ENCODE data around the gene TRAT1. TPM values are rescaled to one million over a fixed set of nuclear protein-coding genes. Genes with fewer than 3 reads are reported as not detected.

TRAT1 gene
- not detected in 2 replicates for total RNA-seq

DNA sequence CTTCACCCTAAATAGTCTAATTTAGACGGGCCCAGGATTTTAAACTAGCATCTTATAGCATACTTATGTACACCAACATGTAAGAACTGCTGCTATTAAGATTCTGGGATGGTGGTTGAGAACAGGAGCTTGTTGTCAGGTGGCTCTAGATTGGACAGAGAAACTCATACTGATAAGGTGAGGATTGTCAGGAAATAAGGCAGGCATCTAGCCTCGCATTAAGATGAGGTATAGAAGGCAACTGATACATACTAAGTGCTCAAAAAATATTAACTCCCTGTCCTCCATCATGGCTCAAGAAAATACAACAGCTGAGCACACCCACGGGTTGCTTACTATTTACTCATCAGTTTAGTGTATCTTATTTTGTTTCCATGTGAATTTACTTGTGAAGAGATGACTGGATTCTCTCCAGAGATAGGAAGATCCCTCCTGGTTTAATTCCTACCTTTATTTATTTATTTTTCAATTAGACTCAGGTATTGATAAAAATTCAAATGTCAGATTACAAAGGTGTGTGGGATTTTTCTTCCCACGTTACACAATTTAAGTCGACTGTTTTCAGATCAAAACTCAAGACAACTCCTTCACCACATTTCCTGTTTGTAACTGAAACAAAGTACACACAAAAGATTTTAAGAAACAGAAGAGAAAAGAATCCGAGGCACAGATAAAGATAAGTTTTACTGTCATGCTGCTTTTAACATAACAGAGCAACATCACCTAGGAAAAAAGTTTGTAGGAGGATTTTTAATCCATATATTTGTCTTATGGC lies at the start of gene TRAT1:
TSS of gene TRAT1 (plus strand) at position 664 of the 775 bp plus-strand sequence. CDS start 142 bp downstream, outside the sequence.
- H3K36me3 ChIP-seq (ENCODE audit: control insufficient read depth, insufficient read depth, low read length), result no peaks in the 10 kb centered on the region
- no peak for DNase-seq (ENCODE audit: low read depth)
- H3K27me3 ChIP-seq (ENCODE audit: control insufficient read depth, insufficient read depth, low read length), result no peaks in the 10 kb centered on the region
- no peak for TF ChIP-seq CTCF (IDR thresholded peaks at IDR 0.05; ENCODE audit: insufficient read depth, low read length, poor library complexity, severe bottlenecking)
- no peak within 1 kb of the TSS for H3K4me3 ChIP-seq (ENCODE audit: low read depth, low read length)

DNA sequence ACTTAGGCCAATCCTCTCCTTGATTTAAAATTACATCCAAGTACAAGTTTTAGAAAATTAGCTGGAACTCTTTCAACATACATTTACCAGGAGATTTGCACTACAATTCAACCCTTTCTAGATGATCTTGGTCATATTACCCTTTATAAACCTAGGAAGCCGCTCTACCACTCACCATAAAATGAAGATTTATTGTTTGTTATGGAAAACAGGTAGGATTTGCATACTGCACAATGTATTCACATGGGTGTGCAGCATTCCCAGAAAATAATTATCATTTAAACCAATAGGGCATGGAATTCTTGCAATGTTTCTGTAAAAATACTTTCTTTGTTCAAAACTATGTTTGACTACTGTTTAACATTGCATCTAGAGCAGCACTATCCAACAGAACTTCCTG lies 46.9 kb upstream of the TRAT1 start:
- TF ChIP-seq CTCF (IDR thresholded peaks at IDR 0.05; ENCODE audit: insufficient read depth, low read length, poor library complexity, severe bottlenecking), result no peak
- H3K27me3 ChIP-seq (ENCODE audit: control insufficient read depth, insufficient read depth, low read length), result no peaks in the 10 kb centered on the region

GRCh38 chr3:108779496-108779895 lies 43.1 kb upstream of the TRAT1 start:
- Histone ChIP-seq H3K36me3 (ENCODE audit: control insufficient read depth, insufficient read depth, low read length) (no peaks in the 10 kb centered on the region), H3K27me3 (ENCODE audit: control insufficient read depth, insufficient read depth, low read length) (no peaks in the 10 kb centered on the region), H3K4me3 (ENCODE audit: low read depth, low read length) (no peak overlapping the region)
- DNase-seq (ENCODE audit: low read depth), result no peak
- TF ChIP-seq CTCF (IDR thresholded peaks at IDR 0.05; ENCODE audit: insufficient read depth, low read length, poor library complexity, severe bottlenecking), result no peak

More for the DNA sequence above, 46.9 kb upstream of the TRAT1 start:
- no peak overlapping the region for H3K4me3 ChIP-seq (ENCODE audit: low read depth, low read length)
- H3K36me3 ChIP-seq (ENCODE audit: control insufficient read depth, insufficient read depth, low read length), result no peaks in the 10 kb centered on the region
- DNase-seq (ENCODE audit: low read depth), result no peak

GRCh38 chr3:108780235-108780634 lies 42.4 kb upstream of the TRAT1 start:
- no peak for DNase-seq (ENCODE audit: low read depth)
- Histone ChIP-seq H3K36me3 (ENCODE audit: control insufficient read depth, insufficient read depth, low read length) (no peaks in the 10 kb centered on the region), H3K4me3 (ENCODE audit: low read depth, low read length) (no peak overlapping the region), H3K27me3 (ENCODE audit: control insufficient read depth, insufficient read depth, low read length) (no peaks in the 10 kb centered on the region)
- no peak for TF ChIP-seq CTCF (IDR thresholded peaks at IDR 0.05; ENCODE audit: insufficient read depth, low read length, poor library complexity, severe bottlenecking)

GRCh38 chr3:108791473-108791872 lies 31.1 kb upstream of the TRAT1 start:
- Histone ChIP-seq H3K4me3 (ENCODE audit: low read depth, low read length) (no peak overlapping the region), H3K36me3 (ENCODE audit: control insufficient read depth, insufficient read depth, low read length) (no peaks in the 10 kb centered on the region), H3K27me3 (ENCODE audit: control insufficient read depth, insufficient read depth, low read length) (no peaks in the 10 kb centered on the region)
- no peak for DNase-seq (ENCODE audit: low read depth)
- TF ChIP-seq CTCF (IDR thresholded peaks at IDR 0.05; ENCODE audit: insufficient read depth, low read length, poor library complexity, severe bottlenecking), result no peak

DNA sequence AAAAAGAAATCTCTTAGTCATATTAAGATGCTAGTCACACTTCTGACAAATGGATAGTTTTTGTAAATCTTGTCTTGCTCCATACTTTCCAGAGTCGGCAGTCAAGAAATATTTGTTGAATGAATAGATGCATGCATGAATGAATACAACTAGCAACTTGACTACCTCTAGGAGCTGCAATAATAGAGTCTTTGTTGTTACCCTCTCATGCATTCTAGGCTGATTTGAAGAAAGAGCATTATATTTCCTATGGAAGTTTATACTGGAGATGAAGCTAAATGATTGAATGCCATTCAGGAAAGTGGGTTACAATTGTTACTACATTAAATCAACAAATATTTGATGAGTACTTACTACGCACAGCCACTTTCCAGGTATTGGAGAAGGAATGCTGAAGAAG lies 18.1 kb upstream of the TRAT1 start:
- no peak overlapping the region for H3K4me3 ChIP-seq (ENCODE audit: low read depth, low read length)
- TF ChIP-seq CTCF (IDR thresholded peaks at IDR 0.05; ENCODE audit: insufficient read depth, low read length, poor library complexity, severe bottlenecking), result no peak
- DNase-seq (ENCODE audit: low read depth), result peak; percentile 76
- no peaks in the 10 kb centered on the region for H3K36me3 ChIP-seq (ENCODE audit: control insufficient read depth, insufficient read depth, low read length)
- no peaks in the 10 kb centered on the region for H3K27me3 ChIP-seq (ENCODE audit: control insufficient read depth, insufficient read depth, low read length)

Measured in kidney epithelial cell (primary cell).